CD4-positive, alpha-beta T cell (primary cell): ENCODE data around the gene GLTP. TPM values are rescaled to one million over a fixed set of nuclear protein-coding genes. Genes with fewer than 3 reads are reported as not detected.

ENCODE experiments used
- ATAC-seq: fragments of 200-7000 bp; cut with Tn5 transposase; one replicate; pipeline ENCODE4 v1.10.0; 2022; ENCODE audit warnings: mild to moderate bottlenecking; ENCODE audit not compliant: poor library complexity
- CTCF ChIA-PET: fragments of 350-600 bp; sonication (Branson Sonifier 250); formaldehyde crosslinking; loops from one replicate; lab custom pipeline; 2021; ENCODE audit warnings: antibody characterized with exemption, inconsistent platforms; lab: Charles Lee
- POLR2A ChIA-PET: fragments of 350-600 bp; sonication (Branson Sonifier 250); formaldehyde crosslinking; loops from one replicate; lab custom pipeline; 2021; ENCODE audit warnings: antibody characterized with exemption, inconsistent platforms; lab: Charles Lee
- DNase-seq, 14 experiments: peaks; one replicate each; pipeline ENCODE4 v3.0.0-alpha.2; 2013 to 2020; ENCODE audit warnings: mixed read lengths in 2 of 14
- H3K27ac ChIP-seq, 2 donors: one replicate each; pipeline versions ENCODE4 v1.5.1 to v1.7.0; 2013; ENCODE audit warnings: low read length in 2 of 2, low read depth in 1 of 2, mild to moderate bottlenecking in 1 of 2
- H3K27me3 ChIP-seq, 2 experiments: 1 replicate in 1 of 2; 2 replicates in 1 of 2; pipeline versions ENCODE4 v1.6.1 to v1.7.0; 2013; ENCODE audit warnings: low read length in 2 of 2, control low read depth in 1 of 2, mild to moderate bottlenecking in 1 of 2, moderate library complexity in 1 of 2; ENCODE audit not compliant: insufficient read depth in 2 of 2, control insufficient read depth in 1 of 2
- H3K36me3 ChIP-seq: one replicate; pipeline ENCODE4 v1.6.1; 2013; ENCODE audit warnings: low read length, control low read depth; ENCODE audit not compliant: insufficient read depth
- H3K4me1 ChIP-seq: one replicate; pipeline ENCODE4 v1.6.1; 2013; ENCODE audit warnings: low read length, control low read depth; ENCODE audit not compliant: insufficient read depth
- H3K4me3 ChIP-seq: one replicate; pipeline ENCODE4 v1.5.1; 2013; ENCODE audit warnings: mild to moderate bottlenecking, low read length, moderate library complexity
- H3K9me3 ChIP-seq, 2 experiments: 1 replicate in 1 of 2; 2 replicates in 1 of 2; pipeline versions ENCODE4 v1.6.1 to v1.7.0; 2013; ENCODE audit warnings: low read length in 2 of 2, mild to moderate bottlenecking in 2 of 2, control low read depth in 1 of 2, moderate library complexity in 1 of 2; ENCODE audit not compliant: control insufficient read depth in 1 of 2, insufficient read depth in 1 of 2
- H3K27ac Mint-ChIP-seq: one replicate; pipeline ENCODE4 v1.8.0; 2020; ENCODE audit warnings: mixed read lengths
- H3K27me3 Mint-ChIP-seq: one replicate; pipeline ENCODE4 v1.8.0; 2021; ENCODE audit warnings: mixed read lengths
- H3K36me3 Mint-ChIP-seq: one replicate; pipeline ENCODE4 v1.8.0; 2021; ENCODE audit warnings: low read depth, mixed read lengths
- H3K4me1 Mint-ChIP-seq: one replicate; pipeline ENCODE4 v1.8.0; 2021; ENCODE audit warnings: low read depth, mixed read lengths
- H3K4me3 Mint-ChIP-seq: one replicate; pipeline ENCODE4 v1.8.0; 2020; ENCODE audit warnings: mild to moderate bottlenecking, mixed read lengths
- H3K9me3 Mint-ChIP-seq: one replicate; pipeline ENCODE4 v1.8.0; 2020; ENCODE audit warnings: mixed read lengths
- intact Hi-C, 2 experiments: fragments of 100-400 bp; cut with DNase I in 1 of 2; cut with micrococcal nuclease in 1 of 2; formaldehyde crosslinking; loops; one replicate each; pipeline versions ENCODE4 v1.15.1 to v1.9.0; 2023 to 2025; cut with DNase I, micrococcal nuclease
- total RNA-seq, 174 experiments: library from RNA in 2 of 174; stranded (reverse) in 2 of 174; gene quantifications; one replicate each; pipeline ENCODE4 v1.2.3 and lab custom pipeline; 2021 to 2026
- TF ChIP-seq, protein P1 (sequence below): fragments of 200-600 bp; IDR thresholded peaks from one replicate; pipeline ENCODE4 v1.8.0; 2022; ENCODE audit warnings: antibody characterized with exemption, mild to moderate bottlenecking

The GLTP gene
- total RNA-seq, 2 experiments from 2014 or later = 24.8 to 25.2 TPM

DNA sequence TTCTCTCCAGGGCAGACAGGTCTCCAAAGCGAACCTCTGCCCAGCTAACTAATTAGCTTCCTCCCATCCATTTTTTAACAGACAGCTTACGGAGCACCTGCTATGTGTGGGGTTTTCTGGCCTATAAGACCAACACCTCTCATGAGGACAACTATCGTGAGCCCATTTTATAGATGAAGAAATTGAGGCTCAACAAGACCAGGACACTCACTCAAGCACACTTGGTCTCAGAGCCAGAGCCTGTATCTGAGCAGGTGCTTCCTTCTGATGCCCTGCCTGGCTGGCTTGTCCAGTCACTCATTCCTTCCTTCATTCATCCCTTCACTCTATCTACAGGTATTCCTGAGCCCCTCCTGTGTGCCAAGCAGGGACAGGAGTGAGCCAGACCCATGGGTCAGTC, 53.3 kb downstream of the GLTP start:
- ChIA-PET POLR2A (no interaction called here), CTCF (interaction anchor here (1.0 kb wide), 1 partner anchor 18 kb away, joined by 4 read pairs; no protein-coding TSS in a partner anchor)
- Histone ChIP-seq H3K36me3 (no peaks in the 10 kb centered on the region), H3K4me3 (no peak overlapping the region), H3K4me1 (no peaks in the 10 kb centered on the region), H3K27me3 (peaks cover 5 to 6% of the 10 kb centered on the region in 2 experiments), H3K9me3 (no peaks in the 10 kb centered on the region), H3K27ac (no peak overlapping the region)
- Mint-ChIP-seq H3K36me3 (no peaks in the 10 kb centered on the region), H3K4me1 (no peaks in the 10 kb centered on the region), H3K27me3 (peaks cover 20% of the 10 kb centered on the region), H3K27ac (no peak overlapping the region), H3K9me3 (no peaks in the 10 kb centered on the region), H3K4me3 (no peak overlapping the region)
- ATAC-seq = no peak
- TF ChIP-seq, protein P1, sequence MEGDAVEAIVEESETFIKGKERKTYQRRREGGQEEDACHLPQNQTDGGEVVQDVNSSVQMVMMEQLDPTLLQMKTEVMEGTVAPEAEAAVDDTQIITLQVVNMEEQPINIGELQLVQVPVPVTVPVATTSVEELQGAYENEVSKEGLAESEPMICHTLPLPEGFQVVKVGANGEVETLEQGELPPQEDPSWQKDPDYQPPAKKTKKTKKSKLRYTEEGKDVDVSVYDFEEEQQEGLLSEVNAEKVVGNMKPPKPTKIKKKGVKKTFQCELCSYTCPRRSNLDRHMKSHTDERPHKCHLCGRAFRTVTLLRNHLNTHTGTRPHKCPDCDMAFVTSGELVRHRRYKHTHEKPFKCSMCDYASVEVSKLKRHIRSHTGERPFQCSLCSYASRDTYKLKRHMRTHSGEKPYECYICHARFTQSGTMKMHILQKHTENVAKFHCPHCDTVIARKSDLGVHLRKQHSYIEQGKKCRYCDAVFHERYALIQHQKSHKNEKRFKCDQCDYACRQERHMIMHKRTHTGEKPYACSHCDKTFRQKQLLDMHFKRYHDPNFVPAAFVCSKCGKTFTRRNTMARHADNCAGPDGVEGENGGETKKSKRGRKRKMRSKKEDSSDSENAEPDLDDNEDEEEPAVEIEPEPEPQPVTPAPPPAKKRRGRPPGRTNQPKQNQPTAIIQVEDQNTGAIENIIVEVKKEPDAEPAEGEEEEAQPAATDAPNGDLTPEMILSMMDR = no peak
- no peak for DNase-seq
- intact Hi-C loops = no loop called here

DNA sequence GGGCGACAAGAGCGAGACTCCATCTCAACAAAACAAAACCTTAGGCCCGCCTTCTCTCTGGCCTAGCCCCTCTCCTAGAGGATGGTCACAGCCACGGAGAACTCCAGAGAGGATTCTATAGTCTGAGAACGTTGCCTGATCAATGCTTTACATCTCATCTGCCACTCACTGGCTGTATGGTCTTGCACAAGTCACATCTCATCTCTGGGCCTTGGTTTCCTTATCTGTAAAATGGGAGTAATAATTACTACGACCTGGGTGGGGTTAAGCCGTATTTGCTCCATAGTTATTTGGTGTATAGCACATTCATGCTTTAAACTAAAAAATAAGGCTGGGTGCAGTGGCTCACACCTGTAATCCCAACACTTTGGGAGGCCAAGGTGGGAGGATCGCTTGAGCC, 55.6 kb downstream of the GLTP start:
- intact Hi-C loops = no loop called here
- Histone ChIP-seq H3K27ac (no peak overlapping the region), H3K36me3 (no peaks in the 10 kb centered on the region), H3K27me3 (peaks cover 0 to 3% of the 10 kb centered on the region in 2 experiments), H3K4me3 (no peak overlapping the region), H3K9me3 (no peaks in the 10 kb centered on the region), H3K4me1 (no peaks in the 10 kb centered on the region)
- Mint-ChIP-seq H3K9me3 (no peaks in the 10 kb centered on the region), H3K4me3 (no peak overlapping the region), H3K27me3 (peaks cover 8% of the 10 kb centered on the region), H3K36me3 (no peaks in the 10 kb centered on the region), H3K4me1 (no peaks in the 10 kb centered on the region), H3K27ac (no peak overlapping the region)
- no peak for DNase-seq
- ChIA-PET POLR2A (no interaction called here), CTCF (no interaction called here)
- TF ChIP-seq, protein P1 = no peak
- ATAC-seq = no peak

DNA sequence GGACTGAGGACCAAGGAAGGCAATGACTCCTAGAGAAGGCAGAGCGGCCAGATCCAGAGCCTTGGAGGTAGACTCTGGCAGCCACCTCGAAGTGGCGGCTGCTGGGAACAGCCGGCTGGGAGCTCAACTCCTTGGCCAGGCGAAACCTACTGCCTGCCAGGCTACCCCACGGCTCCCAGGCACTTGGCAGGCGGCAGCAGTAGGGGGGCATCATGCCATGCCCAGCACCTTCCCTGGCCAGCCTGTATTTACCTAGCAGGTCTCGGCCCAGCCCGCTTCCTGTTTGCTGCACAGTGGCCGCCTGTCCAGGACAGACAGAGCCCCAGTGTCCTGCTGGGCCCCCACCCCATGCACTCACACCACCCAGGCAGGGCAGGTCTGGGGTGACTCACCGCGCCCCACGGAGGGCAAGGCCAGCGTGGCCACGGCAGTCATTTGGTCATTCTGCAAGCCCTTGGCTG, 57.4 kb downstream of the GLTP start:
- no peak overlapping the region for H3K27ac Mint-ChIP-seq
- Histone ChIP-seq H3K9me3 (no peaks in the 10 kb centered on the region), H3K27me3 (peaks cover 0 to under 1% of the 10 kb centered on the region in 2 experiments), H3K4me3 (no peak overlapping the region), H3K4me1 (no peaks in the 10 kb centered on the region), H3K27ac (no peak overlapping the region), H3K36me3 (no peaks in the 10 kb centered on the region)
- H3K4me3 Mint-ChIP-seq = no peak overlapping the region
- CTCF ChIA-PET = no interaction called here
- TF ChIP-seq, protein P1 = no peak
- ATAC-seq (no peak), DNase-seq (no peak)
- no peaks in the 10 kb centered on the region for H3K36me3 Mint-ChIP-seq
- intact Hi-C loops = no loop called here
- no peaks in the 10 kb centered on the region for H3K9me3 Mint-ChIP-seq
- peaks cover 8% of the 10 kb centered on the region for H3K27me3 Mint-ChIP-seq
- no peaks in the 10 kb centered on the region for H3K4me1 Mint-ChIP-seq
- POLR2A ChIA-PET = no interaction called here
